AG04449 (cell line): ENCODE data around the gene MICAL3.
"Not testable (repeated sequence)": the region's sequence is repeated elsewhere in the genome, so short reads cannot be mapped to it uniquely, and the experiment has no call there.

Source experiments
- CTCF ChIA-PET: fragments of 350-600 bp; formaldehyde crosslinking; extraction: SDS; loops from one replicate; lab custom pipeline; 2021; ENCODE audit warnings: antibody characterized with exemption; lab: Yijun Ruan, JAX
- POLR2A ChIA-PET: fragments of 400-600, 350-600 bp; formaldehyde crosslinking; extraction: SDS; loops from one replicate; lab custom pipeline; 2020; ENCODE audit warnings: antibody characterized with exemption, inconsistent platforms; lab: Yijun Ruan, JAX
- DNase-seq: peaks from one replicate; pipeline ENCODE4 v3.0.0-alpha.2; 2010; ENCODE audit warnings: low read depth, low spot score
- H3K4me3 ChIP-seq: 2 replicates; pipeline ENCODE4 v1.5.1; 2011; ENCODE audit warnings: low read depth, mild to moderate bottlenecking, control low read depth, low read length
- TF ChIP-seq, protein P1 (sequence below): IDR thresholded peaks from one replicate; pipeline ENCODE4 v1.5.1; 2011; ENCODE audit warnings: mild to moderate bottlenecking, moderate library complexity, low read length, control low read depth, inconsistent platforms; ENCODE audit not compliant: insufficient read depth; ENCODE audit errors: missing control alignments

The MICAL3 gene

DNA sequence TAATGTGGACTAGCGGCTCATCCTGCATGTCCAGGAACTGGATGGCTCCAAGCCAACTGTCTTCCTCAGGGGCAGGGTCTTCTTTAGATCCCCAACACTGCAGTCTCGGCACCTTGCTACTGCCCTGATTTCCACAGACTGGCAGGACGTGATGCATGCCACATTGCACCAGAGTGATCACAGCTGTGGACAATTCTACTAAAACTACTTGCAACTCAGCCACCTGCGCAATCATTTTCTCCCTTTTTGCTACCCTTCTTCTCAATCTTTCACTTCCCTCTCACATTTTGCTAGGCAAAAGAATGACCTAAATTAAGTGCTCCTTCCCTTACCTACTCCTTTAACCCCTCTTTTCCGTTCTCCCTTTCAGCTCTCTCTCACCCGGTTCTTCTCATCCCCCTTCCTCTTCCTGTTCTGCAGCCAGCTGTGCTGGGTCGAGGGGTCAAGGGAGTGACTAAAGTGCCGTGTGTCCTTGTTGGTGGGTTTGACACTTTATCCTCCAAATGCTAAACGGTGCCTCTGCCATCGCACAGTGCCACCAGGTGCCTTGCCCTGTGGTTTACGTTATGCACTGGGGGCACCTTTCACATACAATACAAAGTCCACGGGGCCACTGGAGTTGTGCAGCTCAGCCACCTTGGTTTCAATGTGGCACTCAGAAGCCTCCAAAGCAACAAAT lies 42.0 kb upstream of the MICAL3 start:
- CTCF ChIA-PET, result interaction anchor here (0.9 to 2.6 kb wide), 5 partner anchors 9 to 238 kb away, joined by 3 to 26 read pairs (median 4); partner anchors contain the start of gene MICAL3
- TF ChIP-seq, protein P1, sequence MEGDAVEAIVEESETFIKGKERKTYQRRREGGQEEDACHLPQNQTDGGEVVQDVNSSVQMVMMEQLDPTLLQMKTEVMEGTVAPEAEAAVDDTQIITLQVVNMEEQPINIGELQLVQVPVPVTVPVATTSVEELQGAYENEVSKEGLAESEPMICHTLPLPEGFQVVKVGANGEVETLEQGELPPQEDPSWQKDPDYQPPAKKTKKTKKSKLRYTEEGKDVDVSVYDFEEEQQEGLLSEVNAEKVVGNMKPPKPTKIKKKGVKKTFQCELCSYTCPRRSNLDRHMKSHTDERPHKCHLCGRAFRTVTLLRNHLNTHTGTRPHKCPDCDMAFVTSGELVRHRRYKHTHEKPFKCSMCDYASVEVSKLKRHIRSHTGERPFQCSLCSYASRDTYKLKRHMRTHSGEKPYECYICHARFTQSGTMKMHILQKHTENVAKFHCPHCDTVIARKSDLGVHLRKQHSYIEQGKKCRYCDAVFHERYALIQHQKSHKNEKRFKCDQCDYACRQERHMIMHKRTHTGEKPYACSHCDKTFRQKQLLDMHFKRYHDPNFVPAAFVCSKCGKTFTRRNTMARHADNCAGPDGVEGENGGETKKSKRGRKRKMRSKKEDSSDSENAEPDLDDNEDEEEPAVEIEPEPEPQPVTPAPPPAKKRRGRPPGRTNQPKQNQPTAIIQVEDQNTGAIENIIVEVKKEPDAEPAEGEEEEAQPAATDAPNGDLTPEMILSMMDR, result no peak
- DNase-seq, result no peak
- H3K4me3 ChIP-seq, result no peak overlapping the region
- POLR2A ChIA-PET, result no interaction called here

DNA sequence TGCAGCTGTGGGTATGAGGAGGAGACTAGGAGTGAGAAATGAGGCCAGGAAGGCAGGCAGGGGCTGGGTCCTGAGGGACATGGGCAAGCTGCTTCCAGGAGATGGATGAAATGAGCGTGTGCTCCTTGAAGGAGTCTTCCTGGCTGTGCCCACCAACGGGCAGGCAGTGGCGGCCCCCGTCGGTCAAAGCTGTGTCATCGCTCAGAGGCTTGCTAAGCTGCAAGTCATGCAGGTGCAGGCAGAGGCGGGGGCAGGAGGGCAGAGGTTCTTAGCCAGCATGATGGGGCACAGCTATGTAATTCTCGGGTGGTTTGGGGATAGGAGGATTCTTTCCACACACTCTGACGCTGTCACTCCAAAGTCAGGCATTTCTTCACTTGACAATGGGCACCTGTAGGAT lies 40.9 kb upstream of the MICAL3 start:
- POLR2A ChIA-PET, result no interaction called here
- no peak for DNase-seq
- CTCF ChIA-PET, result interaction anchor here (1.1 to 2.6 kb wide), 4 partner anchors 9 to 322 kb away, joined by 3 to 26 read pairs (median 5); no protein-coding TSS in a partner anchor
- H3K4me3 ChIP-seq, result no peak overlapping the region
- TF ChIP-seq, protein P1, result no peak

DNA sequence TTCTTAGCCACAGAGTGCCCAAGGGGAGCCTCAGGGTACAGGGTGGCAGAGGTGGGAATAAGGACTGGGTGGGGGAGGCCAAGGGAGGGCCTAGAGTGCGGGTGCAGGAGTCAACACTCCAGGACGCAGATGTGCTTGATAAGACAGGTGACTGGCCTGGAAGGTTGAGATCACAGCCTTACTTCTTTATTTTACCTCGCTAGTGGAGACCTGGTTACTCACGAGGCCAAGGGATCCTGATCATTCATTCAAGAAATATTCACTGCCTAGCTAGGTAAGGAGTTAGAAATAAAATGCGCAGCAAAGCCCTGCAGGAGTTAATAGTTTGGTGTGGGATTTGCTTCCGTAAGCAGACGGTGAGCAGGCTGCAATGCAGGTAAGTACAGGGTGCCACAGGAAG lies 40.3 kb upstream of the MICAL3 start:
- POLR2A ChIA-PET, result no interaction called here
- no peak overlapping the region for H3K4me3 ChIP-seq
- CTCF ChIA-PET, result interaction anchor here (1.7 to 2.6 kb wide), 3 partner anchors 8 to 41 kb away, joined by 4 to 26 read pairs (median 6); no protein-coding TSS in a partner anchor
- no peak for DNase-seq
- TF ChIP-seq, protein P1, result no peak

DNA sequence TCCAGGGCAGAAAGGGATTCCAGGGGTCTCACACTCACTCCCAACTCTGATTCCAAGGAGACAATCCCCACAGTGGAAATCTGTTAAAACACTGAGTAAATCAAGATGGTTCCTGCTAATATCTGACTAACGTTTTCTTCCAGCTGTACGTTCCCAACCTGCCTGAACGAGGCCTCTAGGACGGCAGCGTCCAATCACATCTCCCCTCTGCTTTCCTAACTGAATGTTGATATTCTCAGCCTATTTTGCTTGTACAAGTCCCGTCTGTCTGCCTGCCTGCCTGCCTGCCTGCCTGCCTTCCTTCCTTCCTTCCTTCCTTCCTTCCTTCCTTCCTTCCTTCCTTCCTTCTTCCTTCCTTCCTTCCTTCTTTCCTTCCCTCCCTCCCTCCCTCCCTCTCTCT lies 39.4 kb upstream of the MICAL3 start:
- H3K4me3 ChIP-seq, POLR2A ChIA-PET, DNase-seq: not testable (repeated sequence)
- CTCF ChIA-PET, result interaction anchor here (1.5 to 2.0 kb wide), 3 partner anchors 9 to 38 kb away, joined by 7 to 20 read pairs (median 7); partner anchors contain the start of gene MICAL3

DNA sequence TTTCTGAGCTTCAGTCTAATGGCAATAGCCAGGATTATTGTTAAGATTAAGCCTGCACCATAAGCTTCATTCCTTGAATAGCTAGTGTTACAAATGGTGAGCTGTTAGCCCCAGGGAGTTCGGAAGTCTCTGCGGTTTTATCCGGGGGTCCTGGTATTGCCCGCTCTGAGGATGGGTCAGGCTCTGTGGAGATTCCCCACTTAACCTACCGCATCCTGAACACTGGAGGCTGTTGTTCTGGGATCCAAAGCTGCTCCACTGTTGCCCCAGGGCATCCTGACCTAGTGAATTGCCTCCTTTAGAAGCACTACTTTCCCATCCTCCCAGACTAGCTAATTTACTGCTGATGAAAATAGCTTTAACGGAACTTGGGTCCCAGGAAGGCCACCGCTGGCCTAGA lies 38.9 kb upstream of the MICAL3 start:
- ChIA-PET CTCF (interaction anchor here (1.5 to 2.0 kb wide), 3 partner anchors 9 to 38 kb away, joined by 7 to 20 read pairs (median 7); partner anchors contain the start of gene MICAL3), POLR2A (no interaction called here)
- TF ChIP-seq, protein P1, result no peak
- no peak for DNase-seq
- H3K4me3 ChIP-seq, result no peak overlapping the region

DNA sequence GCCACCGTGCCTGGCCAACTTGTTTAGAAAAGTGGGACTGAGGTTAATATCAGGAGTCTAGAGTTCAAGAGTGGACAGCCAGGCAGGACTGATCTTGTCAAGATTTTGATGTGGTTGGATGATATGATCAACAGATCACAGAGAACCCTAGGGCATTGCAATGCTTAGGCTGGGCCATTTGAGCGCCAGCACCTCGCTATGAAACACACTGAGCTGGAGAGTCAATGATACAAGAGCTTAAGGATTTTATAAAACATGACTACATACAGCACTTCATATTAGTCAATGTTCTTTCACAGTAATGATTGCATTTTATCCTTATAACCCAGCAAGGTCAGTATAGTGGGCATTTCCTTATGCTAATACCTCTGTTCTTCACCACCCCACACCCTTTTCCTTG lies 38.1 kb upstream of the MICAL3 start:
- TF ChIP-seq, protein P1, result no peak
- ChIA-PET CTCF (interaction anchor here (1.5 to 2.0 kb wide), 4 partner anchors 10 to 39 kb away, joined by 5 to 20 read pairs (median 7); partner anchors contain the start of gene MICAL3), POLR2A (no interaction called here)
- H3K4me3 ChIP-seq, result no peak overlapping the region
- no peak for DNase-seq
